Astrocyte of the hippocampus (primary cell): ENCODE data around the gene TMEM151B.

ENCODE experiments used
- DNase-seq: peaks from one replicate; pipeline ENCODE4 v3.0.0; 2011; ENCODE audit warnings: low read depth, low spot score

The TMEM151B gene

DNA sequence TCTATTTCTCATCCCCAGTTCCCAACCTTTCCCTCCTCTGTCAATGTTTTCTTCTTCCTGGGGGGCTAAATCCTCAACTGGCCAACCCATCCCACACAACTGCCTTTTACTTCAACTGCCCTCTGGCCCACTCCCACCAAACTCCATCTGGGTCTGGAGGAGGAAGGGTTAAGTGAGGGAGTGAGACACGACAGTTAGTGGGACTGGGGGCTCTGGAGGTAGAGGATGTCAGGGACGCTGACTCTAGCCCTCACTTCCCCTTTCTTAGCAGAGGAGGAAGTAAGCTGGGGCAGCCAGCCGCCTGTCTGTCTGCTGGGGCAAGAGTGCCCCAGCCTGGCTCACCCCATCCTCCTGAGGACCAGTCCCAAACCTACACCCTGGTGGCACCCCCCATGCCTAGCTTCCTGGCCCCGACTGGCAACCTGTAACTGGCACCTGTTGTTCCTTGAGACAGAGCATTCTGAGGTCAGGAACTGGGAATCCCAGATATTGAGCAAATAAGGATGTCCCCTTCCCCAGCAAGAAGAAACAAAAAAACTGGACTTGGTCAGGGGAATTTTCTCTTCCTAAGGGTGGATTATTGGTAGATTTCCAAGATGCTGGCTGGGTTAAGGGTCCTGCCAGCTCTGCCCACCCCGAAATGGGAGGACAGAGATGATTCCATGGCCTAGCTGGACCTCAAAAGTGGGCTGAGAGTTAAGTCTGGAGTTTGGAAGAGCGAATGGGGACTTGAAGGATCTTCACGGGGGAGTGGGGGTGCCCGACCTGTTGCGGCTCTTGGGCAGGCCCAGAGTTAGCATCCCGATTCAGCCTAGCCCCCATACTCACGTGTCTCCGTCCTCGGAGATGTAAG, 5.9 kb upstream of the TMEM151B start:
- DNase-seq, result no peak

DNA sequence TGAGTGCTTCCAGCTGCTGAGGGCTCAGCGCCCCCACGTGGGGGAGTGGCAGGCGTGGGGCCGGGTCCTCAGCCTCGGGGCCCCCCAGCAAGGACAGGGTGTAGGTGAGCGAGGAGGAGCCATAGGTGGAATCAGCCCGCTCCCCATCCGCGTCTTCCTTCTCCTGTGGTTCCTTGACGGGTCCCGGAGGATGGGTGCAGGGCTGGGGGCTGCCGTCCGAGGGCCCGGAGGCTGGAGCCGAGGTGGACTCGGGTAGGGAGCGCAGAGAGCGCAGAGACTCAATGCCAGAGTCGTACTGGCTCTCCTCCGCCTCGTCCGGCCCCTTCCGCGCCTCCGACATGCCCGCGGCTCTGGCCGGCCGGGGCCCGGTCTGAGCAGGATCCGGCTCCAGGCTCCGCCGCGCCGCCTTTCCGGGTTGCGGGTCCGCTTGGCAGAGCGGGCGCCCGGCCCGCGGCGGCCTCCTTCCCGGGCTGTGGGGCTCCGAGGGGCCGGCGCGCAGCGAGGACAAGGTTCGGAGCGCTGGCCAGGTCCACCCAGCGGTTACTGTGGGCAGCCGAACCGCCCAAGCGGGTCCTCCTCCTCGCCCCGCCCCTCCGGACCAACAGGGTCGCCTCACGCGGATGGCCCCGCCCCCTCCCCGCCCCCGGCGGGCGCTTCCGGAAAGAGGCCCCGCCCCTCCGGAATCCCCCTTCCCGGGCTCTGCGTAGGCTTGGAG, 5.1 kb upstream of the TMEM151B start, which contains the start of gene NFKBIE:
NFKBIE (minus strand) TSS at position 545 of the 715 bp plus-strand sequence; CDS start at position 340, 205 bp downstream.
- peak; percentile 97 for DNase-seq

DNA sequence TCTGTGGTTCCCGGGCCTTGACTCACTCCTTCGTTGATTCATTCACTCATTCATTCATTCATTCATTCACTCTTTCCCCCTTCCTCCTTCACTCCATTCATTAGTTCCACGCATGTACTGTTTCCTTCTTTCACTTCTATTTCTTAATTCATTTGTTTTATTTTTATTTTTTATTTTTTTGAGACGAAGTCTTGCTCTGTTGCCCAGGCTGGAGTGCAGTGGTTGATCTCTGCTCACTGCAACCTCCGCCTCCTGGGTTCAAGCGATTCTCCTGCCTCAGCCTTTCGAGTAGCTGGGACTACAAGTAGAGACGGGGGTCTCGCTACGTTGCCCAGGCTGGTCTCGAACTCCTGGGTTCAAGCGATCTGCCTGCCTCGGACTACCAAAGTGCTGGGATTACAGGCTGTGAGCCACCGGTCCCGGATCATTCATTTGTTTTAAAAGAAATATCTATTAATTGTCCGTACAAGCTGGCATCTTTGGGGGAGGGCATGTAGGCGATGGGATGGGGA, 4.5 kb upstream of the TMEM151B start:
- DNase-seq, result no peak

DNA sequence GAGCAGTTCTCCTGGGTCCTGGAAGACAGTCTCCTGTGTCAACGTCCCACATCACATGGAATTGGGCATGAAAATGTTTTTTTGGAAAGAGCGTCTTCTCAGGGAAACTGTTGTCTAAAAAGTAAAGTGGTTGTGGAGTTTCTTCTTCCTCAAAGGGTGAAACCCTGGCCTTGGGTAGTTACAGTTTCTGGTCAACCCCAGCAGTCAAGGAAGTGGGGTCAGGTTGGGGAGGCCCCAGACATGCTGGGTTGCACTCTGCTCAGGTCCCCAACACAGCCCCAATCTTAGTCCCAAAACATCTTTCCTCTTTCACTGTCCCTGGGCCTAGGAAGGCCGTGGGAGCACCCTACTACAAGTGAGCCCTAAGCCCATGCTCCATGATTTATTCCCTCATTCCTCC, 3.9 kb upstream of the TMEM151B start:
- no peak for DNase-seq

DNA sequence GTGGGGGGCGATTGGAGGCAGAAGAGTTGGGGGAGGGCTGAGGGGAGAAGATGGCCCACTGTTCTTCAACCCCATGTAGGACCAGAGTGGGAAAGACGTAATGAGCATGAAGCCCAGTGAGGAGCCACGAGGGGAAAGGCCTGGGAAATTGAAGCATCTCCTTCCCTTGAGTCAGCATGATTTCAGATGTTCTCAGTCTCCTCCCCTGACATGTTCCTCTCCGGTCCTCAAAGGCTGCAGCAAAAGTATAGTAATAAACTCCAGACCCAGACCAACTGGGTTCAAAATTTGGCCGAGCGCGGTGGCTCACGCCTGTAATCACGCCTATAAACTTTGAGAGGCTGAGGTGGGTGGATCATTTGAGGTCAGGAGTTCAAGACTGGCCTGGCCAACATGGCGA, 3.0 kb upstream of the TMEM151B start:
- DNase-seq, result no peak

DNA sequence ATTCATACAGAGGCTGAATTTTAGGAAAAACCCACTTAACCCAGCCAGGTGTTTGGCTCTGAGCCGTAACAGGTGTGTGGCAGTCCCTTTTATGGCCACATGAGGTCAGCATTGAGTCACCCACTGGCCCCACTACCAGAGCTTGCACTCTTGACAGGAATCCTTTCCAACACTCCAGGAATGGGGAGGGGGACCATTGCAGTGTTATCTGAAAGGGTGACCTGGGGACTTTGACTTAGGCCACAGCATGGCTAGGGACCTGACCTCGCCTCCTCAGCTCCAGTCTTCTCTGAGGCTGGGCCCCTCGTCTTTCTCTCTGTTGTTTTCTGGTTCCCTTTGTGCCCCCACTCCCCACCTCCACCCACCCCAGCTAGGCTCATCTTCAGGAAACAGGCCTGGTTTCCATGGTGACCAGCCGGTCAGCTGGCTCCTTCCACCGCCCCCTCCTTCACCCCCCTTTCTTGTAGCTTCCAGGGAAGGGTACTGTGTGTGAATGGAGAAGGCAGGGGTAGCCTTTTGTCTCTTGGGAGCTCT, 2.1 kb upstream of the TMEM151B start:
- DNase-seq, result peak; percentile 70

DNA sequence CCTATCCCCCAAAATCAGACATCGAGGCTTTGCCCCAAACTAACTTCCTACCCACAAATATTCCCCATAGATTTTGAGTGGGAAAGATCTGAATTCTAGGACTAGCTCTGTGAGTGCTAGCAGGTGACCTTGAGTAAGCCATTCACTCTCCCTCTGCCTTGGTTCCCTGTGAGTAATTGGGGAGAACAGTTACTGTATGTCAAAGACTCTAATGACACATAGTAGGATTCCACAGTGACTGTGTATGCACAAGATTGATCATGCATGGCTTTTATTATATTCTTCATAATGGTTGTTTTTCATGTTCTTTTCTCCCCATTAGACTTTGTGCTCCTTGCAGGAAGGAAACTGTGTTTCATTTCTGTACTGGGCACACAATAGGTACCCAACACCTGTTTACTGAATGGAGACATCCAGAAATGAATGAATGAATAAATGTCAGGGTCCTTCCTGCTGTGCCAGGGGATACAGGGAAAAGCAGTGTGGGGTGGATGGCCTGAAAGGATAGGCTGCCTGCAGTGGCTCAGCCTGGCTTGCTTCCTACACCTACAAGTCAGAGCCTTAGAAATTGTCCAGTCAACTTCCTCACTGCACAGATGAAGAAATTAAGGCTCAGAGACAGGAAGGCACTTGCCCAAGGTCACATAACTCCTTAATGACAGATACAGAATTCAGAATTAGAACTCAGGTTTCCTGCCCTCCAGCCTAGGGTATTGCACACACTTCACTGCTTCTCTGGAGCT, 901 bp upstream of the TMEM151B start:
- no peak for DNase-seq

DNA sequence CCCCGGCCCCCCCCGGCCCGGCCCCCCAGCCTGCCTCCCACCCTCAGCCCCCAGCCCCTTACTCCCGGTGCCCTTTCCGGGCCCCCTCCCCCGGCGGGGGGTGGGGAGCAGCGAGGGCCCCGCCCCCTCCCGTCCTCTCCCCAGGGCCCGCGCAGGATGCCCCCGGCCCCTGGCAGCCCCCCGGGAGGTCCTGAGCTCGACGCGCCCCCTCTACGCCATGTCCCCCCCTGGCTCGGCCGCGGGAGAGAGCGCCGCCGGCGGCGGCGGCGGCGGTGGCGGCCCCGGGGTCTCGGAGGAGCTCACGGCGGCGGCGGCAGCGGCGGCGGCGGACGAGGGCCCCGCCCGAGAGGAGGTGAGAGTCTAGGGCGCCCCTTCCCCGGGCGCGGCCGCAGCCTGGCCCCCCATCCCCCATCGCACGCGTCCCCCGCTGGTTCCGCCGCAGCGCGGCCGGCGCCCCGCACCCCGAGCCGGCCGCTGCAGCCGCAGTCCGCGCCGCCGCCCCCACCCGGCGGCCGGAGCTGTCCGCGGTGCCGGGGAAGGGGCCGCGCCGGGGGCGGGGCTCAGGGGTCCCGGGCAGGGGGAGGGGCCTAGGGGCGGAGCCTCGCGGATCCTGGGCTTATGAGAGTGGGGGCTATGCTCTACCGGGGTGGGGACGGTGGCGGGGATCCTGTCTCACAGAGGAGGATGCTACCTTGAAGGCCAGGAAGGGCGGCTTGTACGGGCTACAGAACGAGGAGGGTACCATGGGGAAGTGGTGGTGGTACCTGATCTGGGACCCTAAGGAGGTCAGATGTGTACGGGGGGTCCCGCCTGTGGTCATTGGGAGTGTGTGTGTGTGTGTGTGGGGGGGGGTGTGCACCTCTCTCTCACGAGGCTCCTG, 516 bp downstream of the TMEM151B start:
- peak; percentile 35 for DNase-seq

DNA sequence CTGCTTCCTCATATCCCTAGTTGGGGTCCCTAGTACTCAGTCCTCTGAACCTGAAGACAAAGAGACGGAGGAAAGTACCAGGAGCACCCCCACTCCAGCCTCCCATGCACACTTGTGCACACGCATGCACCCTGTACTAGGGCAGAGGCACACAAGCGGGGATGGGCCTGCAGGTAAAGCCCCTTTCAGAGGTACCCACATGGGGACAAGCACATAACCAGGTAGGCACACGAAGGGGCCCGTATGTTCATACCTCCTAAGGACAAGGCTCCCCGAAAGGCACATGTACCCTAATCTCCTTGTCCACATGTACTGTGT, 1.1 kb downstream of the TMEM151B start:
- DNase-seq, result no peak

DNA sequence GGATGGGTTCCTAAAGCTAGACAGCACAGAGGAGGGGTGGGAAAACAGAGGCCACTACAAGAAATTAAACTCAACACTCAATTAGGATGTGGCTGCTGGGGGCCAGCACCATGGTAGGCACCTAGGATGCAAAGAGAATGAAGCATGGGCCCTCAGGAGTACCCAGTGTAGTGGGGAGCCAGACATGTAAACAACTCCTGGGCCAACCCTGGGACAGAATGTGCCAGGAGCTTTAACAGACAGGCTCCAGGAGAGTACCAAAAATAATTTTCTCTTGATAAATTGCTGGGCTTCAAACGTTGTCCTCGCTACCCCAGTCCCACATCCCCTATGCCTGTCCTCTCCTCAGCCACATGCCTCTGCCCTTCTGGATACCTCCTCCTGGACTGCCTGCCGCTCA, 1.7 kb downstream of the TMEM151B start:
- DNase-seq, result no peak

DNA sequence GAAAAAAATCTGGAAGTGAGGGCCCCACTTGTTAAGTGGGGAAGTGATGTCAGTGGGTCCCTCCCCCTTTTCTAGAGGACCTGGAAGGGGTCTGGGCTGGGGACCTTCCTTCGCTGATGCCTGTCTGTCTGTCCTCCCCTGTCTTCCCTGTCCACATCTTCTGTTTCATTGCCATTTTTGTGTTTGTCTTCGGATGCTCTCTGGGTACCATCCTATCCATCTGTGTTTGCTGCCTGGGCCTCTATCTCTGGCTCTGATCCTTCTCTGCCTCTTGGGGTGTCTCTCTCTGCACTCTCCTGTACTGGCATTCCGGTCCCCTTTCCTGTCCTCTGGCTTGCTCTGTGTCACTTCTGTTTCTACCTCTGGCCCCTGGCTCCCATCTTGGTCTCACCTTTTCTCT, 2.3 kb downstream of the TMEM151B start:
- no peak for DNase-seq

DNA sequence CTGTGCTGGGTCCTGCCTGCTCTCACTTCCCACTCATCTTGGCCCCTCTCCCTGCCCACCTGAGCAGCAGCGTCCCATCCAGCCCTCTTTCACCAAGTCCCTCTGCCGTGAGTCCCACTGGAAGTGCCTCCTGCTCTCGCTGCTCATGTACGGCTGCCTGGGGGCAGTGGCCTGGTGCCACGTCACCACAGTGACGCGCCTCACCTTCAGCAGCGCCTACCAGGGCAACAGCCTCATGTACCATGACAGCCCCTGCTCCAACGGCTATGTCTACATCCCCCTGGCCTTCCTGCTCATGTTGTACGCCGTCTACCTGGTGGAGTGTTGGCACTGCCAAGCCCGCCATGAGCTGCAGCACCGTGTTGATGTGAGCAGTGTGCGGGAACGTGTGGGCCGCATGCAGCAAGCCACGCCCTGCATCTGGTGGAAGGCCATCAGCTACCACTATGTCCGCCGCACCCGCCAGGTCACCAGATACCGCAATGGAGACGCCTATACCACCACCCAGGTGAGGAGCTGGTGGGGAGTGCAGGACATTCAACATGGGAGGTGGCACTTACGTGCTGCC, 2.8 kb downstream of the TMEM151B start:
- no peak for DNase-seq

DNA sequence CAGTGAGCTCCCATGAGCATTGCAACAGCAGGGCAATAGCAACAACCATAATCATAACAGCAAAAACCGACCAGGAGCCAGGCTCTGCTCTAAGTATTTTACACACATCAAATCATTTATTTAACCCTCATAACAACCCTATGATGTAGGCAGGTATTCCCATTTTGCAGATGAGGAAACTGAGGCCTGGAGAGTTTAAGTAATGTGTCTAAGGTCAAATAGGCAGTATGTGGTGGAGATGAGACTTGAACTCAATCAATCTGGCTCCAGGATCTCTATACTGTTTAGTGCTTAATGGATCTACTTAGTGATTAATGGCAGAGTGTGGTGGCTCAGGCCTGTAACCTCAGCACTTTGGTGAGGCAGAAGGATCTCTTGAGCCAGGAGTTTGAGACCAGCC, 3.4 kb downstream of the TMEM151B start:
- no peak for DNase-seq

DNA sequence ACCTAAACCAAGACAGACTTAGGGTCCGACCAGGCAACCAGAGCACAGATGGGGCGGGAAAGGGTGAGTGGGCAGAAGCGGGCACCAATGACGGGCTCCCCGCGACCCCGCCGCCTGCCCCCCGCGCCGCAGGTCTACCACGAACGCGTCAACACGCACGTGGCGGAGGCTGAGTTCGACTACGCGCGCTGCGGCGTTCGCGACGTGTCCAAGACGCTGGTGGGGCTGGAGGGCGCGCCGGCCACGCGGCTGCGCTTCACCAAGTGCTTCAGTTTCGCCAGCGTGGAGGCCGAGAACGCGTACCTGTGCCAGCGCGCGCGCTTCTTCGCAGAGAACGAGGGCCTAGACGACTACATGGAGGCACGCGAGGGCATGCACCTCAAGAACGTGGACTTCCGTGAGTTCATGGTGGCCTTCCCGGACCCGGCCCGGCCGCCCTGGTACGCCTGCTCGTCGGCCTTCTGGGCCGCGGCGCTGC, 5.1 kb downstream of the TMEM151B start:
- no peak for DNase-seq

DNA sequence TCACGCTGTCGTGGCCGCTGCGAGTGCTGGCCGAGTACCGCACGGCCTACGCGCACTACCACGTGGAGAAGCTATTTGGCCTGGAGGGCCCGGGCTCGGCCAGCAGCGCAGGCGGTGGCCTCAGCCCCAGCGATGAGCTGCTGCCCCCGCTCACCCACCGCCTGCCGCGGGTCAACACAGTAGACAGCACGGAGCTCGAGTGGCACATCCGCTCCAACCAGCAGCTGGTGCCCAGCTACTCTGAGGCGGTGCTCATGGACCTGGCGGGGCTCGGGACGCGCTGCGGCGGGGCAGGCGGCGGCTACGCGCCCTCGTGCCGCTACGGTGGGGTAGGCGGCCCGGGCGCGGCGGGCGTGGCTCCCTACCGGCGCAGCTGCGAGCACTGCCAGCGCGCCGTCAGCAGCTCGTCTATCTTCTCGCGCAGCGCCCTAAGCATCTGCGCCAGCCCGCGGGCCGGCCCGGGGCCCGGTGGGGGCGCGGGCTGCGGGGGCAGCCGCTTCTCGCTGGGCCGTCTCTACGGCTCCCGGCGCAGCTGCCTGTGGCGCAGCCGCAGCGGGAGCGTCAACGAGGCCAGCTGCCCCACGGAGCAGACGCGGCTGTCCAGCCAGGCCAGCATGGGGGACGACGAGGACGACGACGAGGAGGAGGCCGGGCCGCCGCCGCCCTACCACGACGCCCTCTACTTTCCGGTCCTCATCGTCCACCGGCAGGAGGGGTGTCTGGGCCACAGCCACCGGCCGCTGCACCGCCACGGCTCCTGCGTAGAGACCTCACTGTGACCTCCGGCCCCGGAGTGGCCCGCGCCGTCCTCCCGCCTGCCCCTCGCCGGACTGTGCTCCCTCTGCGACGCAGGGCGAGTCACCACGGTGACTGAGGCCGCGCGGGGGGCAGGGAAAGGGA, 5.7 kb downstream of the TMEM151B start:
- DNase-seq, result peak; percentile 9

DNA sequence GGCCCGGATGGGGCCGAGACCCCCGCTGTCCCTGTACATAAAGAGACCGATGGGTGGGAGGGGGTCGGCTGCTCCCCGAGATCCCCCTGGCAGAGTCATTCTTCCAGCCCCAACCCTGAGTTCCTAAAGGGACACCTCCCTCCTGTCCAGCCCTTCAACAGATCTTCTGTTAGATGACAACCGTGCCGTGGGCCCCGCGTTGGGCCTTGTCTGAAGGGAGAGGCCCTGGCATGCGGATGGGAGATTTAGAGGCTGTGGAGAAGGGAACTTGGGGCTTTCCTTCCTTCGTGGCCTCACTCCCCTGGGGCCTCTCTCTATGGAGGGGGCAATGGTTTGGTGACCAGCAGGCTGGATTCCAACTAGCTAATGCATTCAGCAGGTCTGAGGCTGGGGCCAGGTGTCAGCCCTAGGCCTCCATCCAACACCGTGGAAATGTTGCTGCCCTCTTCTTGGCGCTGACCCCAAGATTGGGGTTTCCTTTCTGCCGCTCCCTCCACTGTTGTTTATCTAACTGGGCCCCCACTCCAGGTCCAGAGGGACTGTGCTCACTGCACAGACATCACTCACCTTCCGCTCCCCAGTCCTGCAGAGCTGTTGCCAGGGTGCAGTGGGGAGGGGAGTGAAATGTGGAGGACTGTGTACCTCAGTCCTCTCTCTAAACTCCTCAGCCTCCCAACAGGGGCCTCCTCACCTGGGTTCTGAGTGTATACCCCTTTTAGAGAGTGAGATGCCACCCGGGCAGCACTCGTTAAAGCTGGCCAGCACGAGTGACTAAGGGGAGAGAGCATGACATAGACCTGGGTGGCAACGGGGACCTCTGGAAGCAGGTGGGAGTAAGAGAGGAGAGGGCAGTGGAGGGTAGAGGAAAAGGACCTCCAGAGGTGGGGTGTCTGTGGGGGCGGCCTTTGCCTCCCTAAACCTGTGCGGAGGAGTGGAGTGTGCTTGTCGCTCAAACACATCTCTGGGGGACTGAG, 6.7 kb downstream of the TMEM151B start:
- DNase-seq, result no peak

DNA sequence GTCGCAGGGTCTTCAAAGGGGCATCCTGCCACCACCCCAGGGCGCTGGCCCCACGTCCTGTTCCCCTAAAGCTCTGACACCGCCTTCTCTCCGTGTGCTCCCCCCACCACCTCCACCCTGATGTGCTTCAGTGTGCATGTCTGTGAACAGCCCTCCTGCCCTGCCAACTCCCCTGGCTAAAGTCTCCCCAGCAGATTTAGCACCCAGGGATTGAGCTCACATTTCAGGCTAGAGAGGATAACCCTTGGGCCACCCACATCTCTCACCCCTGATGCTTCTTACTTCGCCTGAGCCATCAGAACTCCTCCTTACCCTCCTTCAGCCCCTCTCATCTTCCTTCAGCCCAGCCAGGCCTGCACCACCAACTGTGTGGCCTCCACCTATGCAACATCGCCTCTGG, 7.5 kb downstream of the TMEM151B start:
- DNase-seq, result no peak

DNA sequence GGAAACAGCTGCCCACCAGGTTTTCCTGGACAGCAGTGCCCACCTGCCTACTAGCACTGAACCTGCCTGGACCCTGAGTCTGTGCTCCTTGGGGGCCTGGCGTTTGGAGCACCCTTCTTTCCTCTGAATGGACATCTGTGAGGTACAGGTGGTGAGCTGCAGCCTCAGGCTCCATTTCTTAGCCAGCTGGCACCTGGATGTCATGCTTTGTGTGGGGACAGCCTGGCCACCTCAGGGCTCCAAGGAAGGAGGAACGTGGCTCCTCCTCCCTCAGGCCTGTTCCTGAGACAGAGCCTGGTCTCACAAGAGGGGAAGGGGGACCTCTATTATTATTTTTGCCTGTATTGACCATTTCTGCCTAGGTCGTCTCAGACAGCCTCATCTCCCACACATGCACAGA, 8.1 kb downstream of the TMEM151B start:
- no peak for DNase-seq
